Measurements from ENCODE around the gene FRRS1L. TPM values are rescaled to one million over a fixed set of nuclear protein-coding genes. Genes with fewer than 3 reads are reported as not detected.

The FRRS1L gene
- total RNA-seq, 1 donor from 2014 or later: 1.1 TPM

GRCh38 chr9:109088221-109088620 lies 78.8 kb downstream of the FRRS1L start:
- H3K4me1 Mint-ChIP-seq (ENCODE audit: low read depth, unreplicated experiment): peaks cover 19% of the 10 kb centered on the region
- Histone ChIP-seq H3K4me1 (ENCODE audit: insufficient read depth, low read length) (no peaks in the 10 kb centered on the region), H3K27ac (ENCODE audit: low read depth, low read length) (no peak overlapping the region), H4K20me1 (ENCODE audit: insufficient read depth, low read length) (peaks cover 16% of the 10 kb centered on the region), H3K27me3 (ENCODE audit: insufficient read depth, low read length) (no peaks in the 10 kb centered on the region), H3K36me3 (ENCODE audit: insufficient read depth, low read length) (peaks cover 5% of the 10 kb centered on the region), H3K4me2 (ENCODE audit: low read length) (no peak overlapping the region), H3K9ac (ENCODE audit: low read length) (no peak overlapping the region), H3K79me2 (ENCODE audit: insufficient read depth, low read length) (no peaks in the 10 kb centered on the region), H2AFZ (ENCODE audit: low read depth, low read length) (no peak overlapping the region), H3K4me3 (ENCODE audit: insufficient read depth, low read depth, low read length) (no peak overlapping the region), H3K9me3 (ENCODE audit: insufficient read depth, low read depth, low read length) (no peaks in the 10 kb centered on the region)
- no peaks in the 10 kb centered on the region for H3K9me3 Mint-ChIP-seq (ENCODE audit: unreplicated experiment)
- H3K4me3 Mint-ChIP-seq (ENCODE audit: unreplicated experiment): no peak overlapping the region
- DNase-seq (ENCODE audit: low read depth): no peak
- H3K36me3 Mint-ChIP-seq (ENCODE audit: low read depth, unreplicated experiment): peaks cover 12% of the 10 kb centered on the region
- H3K27me3 Mint-ChIP-seq (ENCODE audit: low read depth, unreplicated experiment): no peaks in the 10 kb centered on the region
- no peak for FAIRE-seq
- TF ChIP-seq EZH2 (IDR thresholded peaks at IDR 0.05; ENCODE audit: insufficient read depth, low read length) (no peak), CTCF (IDR thresholded peaks at IDR 0.05; ENCODE audit: insufficient read depth, low read depth, low read length) (no peak)
- H3K27ac Mint-ChIP-seq (ENCODE audit: unreplicated experiment): no peak overlapping the region

- H3K9me3 ChIP-seq (ENCODE audit: insufficient read depth, low read depth, low read length): no peaks in the 10 kb centered on the region
Observed at GRCh38 chr9:109087795-109088194, 79.3 kb downstream of the FRRS1L start.

More at GRCh38 chr9:109087795-109088194, 79.3 kb downstream of the FRRS1L start:
- Mint-ChIP-seq H3K36me3 (ENCODE audit: low read depth, unreplicated experiment) (peaks cover 9% of the 10 kb centered on the region), H3K9me3 (ENCODE audit: unreplicated experiment) (no peaks in the 10 kb centered on the region), H3K4me1 (ENCODE audit: low read depth, unreplicated experiment) (peaks cover 17% of the 10 kb centered on the region), H3K27ac (ENCODE audit: unreplicated experiment) (no peak overlapping the region), H3K27me3 (ENCODE audit: low read depth, unreplicated experiment) (no peaks in the 10 kb centered on the region), H3K4me3 (ENCODE audit: unreplicated experiment) (no peak overlapping the region)
- DNase-seq (ENCODE audit: low read depth) (no peak), FAIRE-seq (no peak)
- no peak overlapping the region for H3K9ac ChIP-seq (ENCODE audit: low read length)
- H4K20me1 ChIP-seq (ENCODE audit: insufficient read depth, low read length): peaks cover 13% of the 10 kb centered on the region
- H3K79me2 ChIP-seq (ENCODE audit: insufficient read depth, low read length): no peaks in the 10 kb centered on the region
- no peaks in the 10 kb centered on the region for H3K4me1 ChIP-seq (ENCODE audit: insufficient read depth, low read length)
- H3K4me3 ChIP-seq (ENCODE audit: insufficient read depth, low read depth, low read length): no peak overlapping the region
- H2AFZ ChIP-seq (ENCODE audit: low read depth, low read length): no peak overlapping the region
- no peaks in the 10 kb centered on the region for H3K27me3 ChIP-seq (ENCODE audit: insufficient read depth, low read length)
- no peak overlapping the region for H3K4me2 ChIP-seq (ENCODE audit: low read length)
- no peak for TF ChIP-seq EZH2 (IDR thresholded peaks at IDR 0.05; ENCODE audit: insufficient read depth, low read length)
- TF ChIP-seq CTCF (IDR thresholded peaks at IDR 0.05; ENCODE audit: insufficient read depth, low read depth, low read length): no peak
- no peak overlapping the region for H3K27ac ChIP-seq (ENCODE audit: low read depth, low read length)
- peaks cover 5% of the 10 kb centered on the region for H3K36me3 ChIP-seq (ENCODE audit: insufficient read depth, low read length)

Data from astrocyte (in vitro differentiated cells and primary cell).